SK-N-SH (cell line): ENCODE measurements around the gene KCNN3. TPM values are rescaled to one million over a fixed set of nuclear protein-coding genes. Genes with fewer than 3 reads are reported as not detected.

Experiments
- CTCF ChIA-PET: fragments of 300-600, 350-600 bp; formaldehyde crosslinking; extraction: SDS; loops from one replicate; lab custom pipeline; 2021; lab: Yijun Ruan, JAX
- POLR2A ChIA-PET: fragments of 350-600 bp; sonication (Branson Sonifier 250); formaldehyde crosslinking; extraction: SDS; loops from one replicate; lab custom pipeline; 2020; ENCODE audit warnings: antibody characterized with exemption, inconsistent platforms; lab: Yijun Ruan, JAX
- DNase-seq: peaks from one replicate; pipeline ENCODE4 v3.0.0; 2012
- H2AFZ ChIP-seq: fragments of 200-600 bp; sonication (generic); 2 replicates; pipeline ENCODE4 v1.8.1; 2016; ENCODE audit warnings: antibody characterized with exemption, mild to moderate bottlenecking, low read depth
- H3F3A ChIP-seq: fragments of 200-600 bp; sonication (generic); replicated peaks from 2 replicates; pipeline ENCODE3; 2016; ENCODE audit warnings: antibody characterized with exemption, mild to moderate bottlenecking; ENCODE audit not compliant: insufficient read depth
- H3K27ac ChIP-seq, 2 experiments: fragments of 200-500 bp in 1 of 2; fragments of 200-600 bp in 1 of 2; sonication (Bioruptor generic) in 1 of 2; sonication (generic), shearing (Covaris generic) in 1 of 2; 2 replicates each; pipeline versions ENCODE4 v1.5.1 to v1.6.1; 2014 to 2016; ENCODE audit warnings: low read depth in 2 of 2, inconsistent platforms in 1 of 2, low read length in 1 of 2, mild to moderate bottlenecking in 1 of 2, mixed read lengths in 1 of 2
- H3K27me3 ChIP-seq: fragments of 200-600 bp; sonication (generic), shearing (Covaris generic); 2 replicates; pipeline ENCODE4 v1.6.1; 2016; ENCODE audit warnings: mixed run types; ENCODE audit not compliant: insufficient read depth
- H3K36me3 ChIP-seq, 2 experiments: fragments of 200-500 bp in 1 of 2; fragments of 200-600 bp in 1 of 2; sonication (Bioruptor generic) in 1 of 2; sonication (generic) in 1 of 2; replicated peaks in 1 of 2; 2 replicates each; pipeline versions ENCODE3 to v1.5.1; 2014 to 2016; ENCODE audit warnings: low read length in 1 of 2, mild to moderate bottlenecking in 1 of 2; ENCODE audit not compliant: insufficient read depth in 2 of 2, control insufficient read depth in 1 of 2
- H3K4me1 ChIP-seq, 2 experiments: fragments of 200-500 bp in 1 of 2; fragments of 200-600 bp in 1 of 2; sonication (Bioruptor generic) in 1 of 2; sonication (generic), shearing (Covaris generic) in 1 of 2; 2 replicates each; pipeline versions ENCODE4 v1.5.1 to v1.6.1; 2014 to 2016; ENCODE audit warnings: low read depth in 1 of 2, low read length in 1 of 2, mixed run types in 1 of 2; ENCODE audit not compliant: insufficient read depth in 2 of 2, control insufficient read depth in 1 of 2
- H3K4me2 ChIP-seq: fragments of 200-600 bp; sonication (generic), shearing (Covaris generic); 2 replicates; pipeline ENCODE4 v1.6.1; 2017; ENCODE audit warnings: mixed run types
- H3K4me3 ChIP-seq, 2 experiments: fragments of 200-500 bp in 1 of 2; fragments of 200-600 bp in 1 of 2; sonication (Bioruptor generic) in 1 of 2; sonication (generic), shearing (Covaris generic) in 1 of 2; 2 replicates each; pipeline versions ENCODE4 v1.5.1 to v1.8.1; 2014 to 2016; ENCODE audit warnings: low read depth in 2 of 2, inconsistent platforms in 1 of 2, low read length in 1 of 2, mild to moderate bottlenecking in 1 of 2, mixed read lengths in 1 of 2, moderate library complexity in 1 of 2
- H3K79me2 ChIP-seq: fragments of 200-600 bp; sonication (generic); 2 replicates; pipeline ENCODE4 v1.8.1; 2017; ENCODE audit warnings: mild to moderate bottlenecking; ENCODE audit not compliant: insufficient read depth
- H3K9ac ChIP-seq: fragments of 200-600 bp; sonication (generic); 2 replicates; pipeline ENCODE4 v1.6.1; 2017; ENCODE audit warnings: mixed run types
- H3K9me2 ChIP-seq: fragments of 200-600 bp; sonication (generic); 2 replicates; pipeline ENCODE4 v1.6.1; 2017; ENCODE audit warnings: mixed run types
- H3K9me3 ChIP-seq: fragments of 200-600 bp; sonication (generic); 2 replicates; pipeline ENCODE4 v1.6.1; 2017; ENCODE audit warnings: mixed run types, mild to moderate bottlenecking, moderate library complexity
- H4K20me1 ChIP-seq: fragments of 200-600 bp; sonication (generic); 2 replicates; pipeline ENCODE4 v1.6.1; 2017; ENCODE audit warnings: mild to moderate bottlenecking, mixed run types; ENCODE audit not compliant: insufficient read depth
- EP300 ChIP-seq, 2 experiments: IDR thresholded peaks; 2 replicates each; pipeline versions ENCODE4 v1.4.0 to v1.6.1; 2012; ENCODE audit warnings: borderline replicate concordance in 1 of 2, low read depth in 1 of 2, low read length in 1 of 2
- EZH2phosphoT487 ChIP-seq: fragments of 200-600 bp; sonication (generic); IDR thresholded peaks from 2 replicates; pipeline ENCODE4 v1.6.1; 2017; ENCODE audit warnings: low read depth, mixed run types, mild to moderate bottlenecking, antibody characterized with exemption, moderate library complexity, borderline replicate concordance
- FOSL2 ChIP-seq: IDR thresholded peaks from 2 replicates; pipeline ENCODE4 v1.4.0; 2012; ENCODE audit warnings: low read depth, mild to moderate bottlenecking, moderate library complexity, borderline replicate concordance
- JUND ChIP-seq: IDR thresholded peaks from 2 replicates; pipeline ENCODE4 v1.4.0; 2012
- POLR2AphosphoS5 ChIP-seq: IDR thresholded peaks from 2 replicates; pipeline ENCODE4 v1.6.1; 2012; ENCODE audit warnings: low read depth, low read length
- RCOR1 ChIP-seq: fragments of 150-350 bp; IDR thresholded peaks from 2 replicates; pipeline ENCODE4 v1.6.1; 2017; ENCODE audit warnings: antibody characterized with exemption, low read length
- TAF1 ChIP-seq: IDR thresholded peaks from 2 replicates; pipeline ENCODE4 v1.6.1; 2012; ENCODE audit warnings: low read depth, mild to moderate bottlenecking, low read length, moderate library complexity, borderline replicate concordance
- TCF12 ChIP-seq: IDR thresholded peaks from 2 replicates; pipeline ENCODE4 v1.4.0; 2012
- WGBS: methylation state at CpG from one replicate; pipeline ENCODE4 v1.1.6; 2017; ENCODE audit warnings: low lambda C conversion rate; 5-methylcytosine and 5-hydroxymethylcytosine counted together
- polyA plus RNA-seq, 3 experiments: library from polyadenylated mRNA; depleted of rRNA; stranded (reverse); fragments of >200 nt; gene quantifications; 2 replicates each; pipeline ENCODE4 v1.2.3, GENCODE V29; 2012
- TF ChIP-seq, protein P1 (sequence below): IDR thresholded peaks from 2 replicates; pipeline ENCODE4 v1.6.1; 2012; ENCODE audit warnings: mild to moderate bottlenecking, low read depth, low read length, moderate library complexity
- TF ChIP-seq, protein P2 (sequence below): fragments of 200-600 bp; sonication (generic); IDR thresholded peaks from 2 replicates; pipeline ENCODE4 v1.6.1; 2017; ENCODE audit warnings: antibody characterized with exemption, mild to moderate bottlenecking, moderate library complexity
- TF ChIP-seq, protein P3 (sequence below): IDR thresholded peaks from 2 replicates; pipeline ENCODE4 v1.4.0; 2012; ENCODE audit warnings: low read depth, borderline replicate concordance
- TF ChIP-seq, protein P4 (sequence below): fragments of 150-350 bp; IDR thresholded peaks from 2 replicates; pipeline ENCODE4 v1.6.1; 2016; ENCODE audit warnings: mild to moderate bottlenecking, low read depth, low read length

The KCNN3 gene
- polyA plus RNA-seq, 1 of the 3 experiments (the other 2 are of a cell fraction): 0.16 TPM

DNA sequence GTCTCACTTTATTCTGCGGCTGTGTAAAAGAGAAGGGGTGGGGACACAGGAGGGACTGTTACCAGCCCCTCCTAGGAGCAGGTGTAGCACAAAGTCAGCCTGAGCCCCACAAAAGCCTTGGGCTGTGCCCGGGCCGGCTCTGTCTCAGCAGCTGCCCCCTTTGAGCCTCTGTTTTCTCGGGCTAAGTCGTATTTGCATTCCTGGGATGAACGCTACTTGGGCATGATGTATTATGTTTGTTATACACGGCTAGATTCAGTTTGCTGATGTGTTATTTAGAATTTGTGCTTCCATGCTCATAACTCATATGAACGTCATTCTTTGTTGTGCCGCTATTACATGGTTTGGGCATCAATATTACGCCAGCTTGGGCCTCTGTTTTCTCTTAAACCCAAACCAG, 47.8 kb downstream of the KCNN3 start:
- Histone ChIP-seq H2AFZ (no peak overlapping the region), H3K36me3 (no peaks in the 10 kb centered on the region), H3K79me2 (no peaks in the 10 kb centered on the region), H3K27ac (no peak overlapping the region), H3K27me3 (no peaks in the 10 kb centered on the region), H3F3A (no peaks in the 10 kb centered on the region), H3K9me2 (no peaks in the 10 kb centered on the region), H3K4me1 (peaks cover 0 to 36% of the 10 kb centered on the region in 2 experiments; a peak in 1 of 4 replicates), H3K9me3 (no peaks in the 10 kb centered on the region), H3K4me3 (no peak overlapping the region), H3K9ac (no peak overlapping the region), H3K4me2 (no peak overlapping the region), H4K20me1 (no peaks in the 10 kb centered on the region)
- 72% methylated on average over 10 of the region's 10 CpGs for WGBS
- ChIA-PET CTCF (interaction anchor here (1.0 to 2.1 kb wide), 5 partner anchors 9 to 153 kb away, joined by 3 to 6 read pairs (median 4); no protein-coding TSS in a partner anchor), POLR2A (no interaction called here)
- DNase-seq: no peak
- TF ChIP-seq RCOR1: no peak
- no peak for TF ChIP-seq POLR2AphosphoS5
- TF ChIP-seq, protein P1, sequence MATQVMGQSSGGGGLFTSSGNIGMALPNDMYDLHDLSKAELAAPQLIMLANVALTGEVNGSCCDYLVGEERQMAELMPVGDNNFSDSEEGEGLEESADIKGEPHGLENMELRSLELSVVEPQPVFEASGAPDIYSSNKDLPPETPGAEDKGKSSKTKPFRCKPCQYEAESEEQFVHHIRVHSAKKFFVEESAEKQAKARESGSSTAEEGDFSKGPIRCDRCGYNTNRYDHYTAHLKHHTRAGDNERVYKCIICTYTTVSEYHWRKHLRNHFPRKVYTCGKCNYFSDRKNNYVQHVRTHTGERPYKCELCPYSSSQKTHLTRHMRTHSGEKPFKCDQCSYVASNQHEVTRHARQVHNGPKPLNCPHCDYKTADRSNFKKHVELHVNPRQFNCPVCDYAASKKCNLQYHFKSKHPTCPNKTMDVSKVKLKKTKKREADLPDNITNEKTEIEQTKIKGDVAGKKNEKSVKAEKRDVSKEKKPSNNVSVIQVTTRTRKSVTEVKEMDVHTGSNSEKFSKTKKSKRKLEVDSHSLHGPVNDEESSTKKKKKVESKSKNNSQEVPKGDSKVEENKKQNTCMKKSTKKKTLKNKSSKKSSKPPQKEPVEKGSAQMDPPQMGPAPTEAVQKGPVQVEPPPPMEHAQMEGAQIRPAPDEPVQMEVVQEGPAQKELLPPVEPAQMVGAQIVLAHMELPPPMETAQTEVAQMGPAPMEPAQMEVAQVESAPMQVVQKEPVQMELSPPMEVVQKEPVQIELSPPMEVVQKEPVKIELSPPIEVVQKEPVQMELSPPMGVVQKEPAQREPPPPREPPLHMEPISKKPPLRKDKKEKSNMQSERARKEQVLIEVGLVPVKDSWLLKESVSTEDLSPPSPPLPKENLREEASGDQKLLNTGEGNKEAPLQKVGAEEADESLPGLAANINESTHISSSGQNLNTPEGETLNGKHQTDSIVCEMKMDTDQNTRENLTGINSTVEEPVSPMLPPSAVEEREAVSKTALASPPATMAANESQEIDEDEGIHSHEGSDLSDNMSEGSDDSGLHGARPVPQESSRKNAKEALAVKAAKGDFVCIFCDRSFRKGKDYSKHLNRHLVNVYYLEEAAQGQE: no peak
- TF ChIP-seq, protein P2, sequence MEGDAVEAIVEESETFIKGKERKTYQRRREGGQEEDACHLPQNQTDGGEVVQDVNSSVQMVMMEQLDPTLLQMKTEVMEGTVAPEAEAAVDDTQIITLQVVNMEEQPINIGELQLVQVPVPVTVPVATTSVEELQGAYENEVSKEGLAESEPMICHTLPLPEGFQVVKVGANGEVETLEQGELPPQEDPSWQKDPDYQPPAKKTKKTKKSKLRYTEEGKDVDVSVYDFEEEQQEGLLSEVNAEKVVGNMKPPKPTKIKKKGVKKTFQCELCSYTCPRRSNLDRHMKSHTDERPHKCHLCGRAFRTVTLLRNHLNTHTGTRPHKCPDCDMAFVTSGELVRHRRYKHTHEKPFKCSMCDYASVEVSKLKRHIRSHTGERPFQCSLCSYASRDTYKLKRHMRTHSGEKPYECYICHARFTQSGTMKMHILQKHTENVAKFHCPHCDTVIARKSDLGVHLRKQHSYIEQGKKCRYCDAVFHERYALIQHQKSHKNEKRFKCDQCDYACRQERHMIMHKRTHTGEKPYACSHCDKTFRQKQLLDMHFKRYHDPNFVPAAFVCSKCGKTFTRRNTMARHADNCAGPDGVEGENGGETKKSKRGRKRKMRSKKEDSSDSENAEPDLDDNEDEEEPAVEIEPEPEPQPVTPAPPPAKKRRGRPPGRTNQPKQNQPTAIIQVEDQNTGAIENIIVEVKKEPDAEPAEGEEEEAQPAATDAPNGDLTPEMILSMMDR: no peak
- TF ChIP-seq FOSL2: no peak
- no peak for TF ChIP-seq EZH2phosphoT487
- no peak for TF ChIP-seq JUND
- no peak for TF ChIP-seq TAF1

DNA sequence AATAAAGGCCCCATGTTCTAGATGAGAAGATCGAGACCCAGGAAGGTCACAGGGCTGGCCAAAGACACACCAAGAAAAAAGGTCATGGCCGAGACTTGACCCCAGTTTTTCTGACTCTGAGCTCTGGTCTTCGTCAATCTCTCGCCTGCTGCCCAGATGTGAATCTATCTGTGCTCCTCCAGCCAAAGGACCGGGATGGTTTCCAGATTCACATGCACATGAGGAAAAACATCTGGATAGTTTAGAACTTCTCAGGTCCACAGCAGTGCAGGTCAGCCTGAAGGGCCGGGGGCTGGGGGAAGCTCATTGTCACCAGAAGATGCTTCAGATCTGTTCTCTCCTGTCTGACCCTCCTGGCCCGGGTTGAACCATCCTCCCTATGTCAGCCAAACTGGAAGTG, 49.0 kb downstream of the KCNN3 start:
- ChIA-PET POLR2A (no interaction called here), CTCF (interaction anchor here (2.1 to 3.2 kb wide), 2 partner anchors 15 to 35 kb away, joined by 4 to 29 read pairs; no protein-coding TSS in a partner anchor)
- H3F3A ChIP-seq: no peaks in the 10 kb centered on the region
- peak; percentile 55 for DNase-seq
- H3K9me2 ChIP-seq: no peaks in the 10 kb centered on the region
- no peaks in the 10 kb centered on the region for H3K36me3 ChIP-seq
- H3K79me2 ChIP-seq: no peaks in the 10 kb centered on the region
- WGBS: 51% methylated on average over 6 of the region's 7 CpGs
- H3K27me3 ChIP-seq: no peaks in the 10 kb centered on the region
- H3K9me3 ChIP-seq: no peaks in the 10 kb centered on the region
- no peak overlapping the region for H2AFZ ChIP-seq
- no peak overlapping the region for H3K27ac ChIP-seq
- no peak overlapping the region for H3K4me2 ChIP-seq
- TF ChIP-seq, protein P3, sequence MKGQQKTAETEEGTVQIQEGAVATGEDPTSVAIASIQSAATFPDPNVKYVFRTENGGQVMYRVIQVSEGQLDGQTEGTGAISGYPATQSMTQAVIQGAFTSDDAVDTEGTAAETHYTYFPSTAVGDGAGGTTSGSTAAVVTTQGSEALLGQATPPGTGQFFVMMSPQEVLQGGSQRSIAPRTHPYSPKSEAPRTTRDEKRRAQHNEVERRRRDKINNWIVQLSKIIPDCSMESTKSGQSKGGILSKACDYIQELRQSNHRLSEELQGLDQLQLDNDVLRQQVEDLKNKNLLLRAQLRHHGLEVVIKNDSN: no peak
- TF ChIP-seq, protein P4, sequence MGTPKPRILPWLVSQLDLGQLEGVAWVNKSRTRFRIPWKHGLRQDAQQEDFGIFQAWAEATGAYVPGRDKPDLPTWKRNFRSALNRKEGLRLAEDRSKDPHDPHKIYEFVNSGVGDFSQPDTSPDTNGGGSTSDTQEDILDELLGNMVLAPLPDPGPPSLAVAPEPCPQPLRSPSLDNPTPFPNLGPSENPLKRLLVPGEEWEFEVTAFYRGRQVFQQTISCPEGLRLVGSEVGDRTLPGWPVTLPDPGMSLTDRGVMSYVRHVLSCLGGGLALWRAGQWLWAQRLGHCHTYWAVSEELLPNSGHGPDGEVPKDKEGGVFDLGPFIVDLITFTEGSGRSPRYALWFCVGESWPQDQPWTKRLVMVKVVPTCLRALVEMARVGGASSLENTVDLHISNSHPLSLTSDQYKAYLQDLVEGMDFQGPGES: no peak
- TF ChIP-seq EP300 (IDR thresholded peaks at IDR 0.05; ENCODE audit: borderline replicate concordance in 1 of 2, low read depth in 1 of 2, low read length in 1 of 2): peak in 1 of 2 experiments; percentile 65; a peak in 1 of 4 replicates
- TF ChIP-seq EZH2phosphoT487: no peak
- TF ChIP-seq TCF12: 0 out of 2 replicates have a peak, but pooled peaks have one; percentile 15
- peaks cover 0 to 26% of the 10 kb centered on the region in 2 experiments; a peak in 1 of 4 replicates for H3K4me1 ChIP-seq
- H4K20me1 ChIP-seq: no peaks in the 10 kb centered on the region
- H3K9ac ChIP-seq: no peak overlapping the region
- H3K4me3 ChIP-seq: no peak overlapping the region
